K562 (cell line): Measurements from ENCODE around the gene PHF20. TPM values are rescaled to one million over a fixed set of nuclear protein-coding genes. Genes with fewer than 3 reads are reported as not detected.
A peak's percentile ranks its signal among the peaks of the same experiment; 100 is the strongest.

Experiments used
- CEBPG ChIP-seq, 3 experiments: fragments of 200-800 bp in 1 of 3; sonication (Bioruptor generic) in 1 of 3; sonication (generic) in 1 of 3; formaldehyde crosslinking in 1 of 3; IDR thresholded peaks in 2 of 3; conservative IDR thresholded peaks in 1 of 3; 2 replicates each; pipeline versions ENCODE4 v1.6.1 to v1.8.0; 2016 to 2022; ENCODE audit warnings: missing compliant biosample characterization in 2 of 3, missing genetic modification characterization in 2 of 3, mild to moderate bottlenecking in 1 of 3, missing genetic modification reagents in 1 of 3
- GTF2F1 ChIP-seq: IDR thresholded peaks from 2 replicates; pipeline ENCODE4 v1.6.1; 2011; ENCODE audit warnings: low read depth, low read length, improper control_type of control experiment
- IRF9 ChIP-seq: fragments of 450-650 bp; IDR thresholded peaks from 2 replicates; pipeline ENCODE4 v1.6.1; 2016; ENCODE audit warnings: missing biosample characterization, missing genetic modification characterization
- MYBL2 ChIP-seq, 2 experiments: fragments of 450-650 bp in 1 of 2; sonication (generic) in 1 of 2; formaldehyde crosslinking in 1 of 2; IDR thresholded peaks; 2 replicates each; pipeline versions ENCODE4 v1.6.1 to v1.8.1; 2017 to 2022; ENCODE audit warnings: borderline replicate concordance in 1 of 2, inconsistent platforms in 1 of 2, low read depth in 1 of 2, mild to moderate bottlenecking in 1 of 2, missing genetic modification reagents in 1 of 2, moderate library complexity in 1 of 2
- RBM15 ChIP-seq: fragments of 200-400 bp; formaldehyde crosslinking; IDR thresholded peaks from 2 replicates; pipeline ENCODE4 v1.6.1; 2018; ENCODE audit warnings: mild to moderate bottlenecking, low read length, moderate library complexity; ENCODE audit not compliant: insufficient read depth
- TEAD1 ChIP-seq, 2 experiments: fragments of 450-650 bp in 1 of 2; sonication (generic) in 1 of 2; formaldehyde crosslinking; IDR thresholded peaks; 2 replicates each; pipeline versions ENCODE4 v1.4.0 to v1.8.0; 2020 to 2022; ENCODE audit warnings: mild to moderate bottlenecking in 2 of 2, missing genetic modification reagents in 1 of 2
- ZBTB17 ChIP-seq: fragments of 450-650 bp; formaldehyde crosslinking; IDR thresholded peaks from 2 replicates; pipeline ENCODE4 v1.4.0; 2020; ENCODE audit warnings: mild to moderate bottlenecking
- ZBTB33 ChIP-seq: sonication (generic); formaldehyde crosslinking; IDR thresholded peaks from 2 replicates; pipeline ENCODE4 v1.8.1; 2023; ENCODE audit warnings: mild to moderate bottlenecking, missing genetic modification reagents
- polyA plus RNA-seq, 8 experiments: library from polyadenylated mRNA; depleted of rRNA in 4 of 8; stranded (reverse) in 5 of 8; unstranded in 3 of 8; fragments of >200 nt; fragmentation: Nextera tagmentation in 2 of 8; fragmentation: Illumina TruSeq in 1 of 8; extraction: Ambion mirVana in 2 of 8; extraction: Trizol in 1 of 8; gene quantifications; 2 replicates each; pipeline versions ENCODE4 v1.2.1 to v1.2.3, GENCODE V29; 2011 to 2014; ENCODE audit warnings: inconsistent platforms in 1 of 8, missing spikeins in 1 of 8
- total RNA-seq, 7 experiments: library from RNA; depleted of rRNA in 6 of 7; stranded (reverse); fragments of >200 nt in 6 of 7; fragmentation: Illumina TruSeq in 2 of 7; extraction: Trizol in 2 of 7; gene quantifications; 2 replicates each; pipeline versions ENCODE4 v1.2.1 to v1.2.3, GENCODE V29; 2011 to 2021; ENCODE audit warnings: low replicate concordance in 1 of 7
- TF ChIP-seq, protein P1 (sequence below): fragments of 200-600 bp; sonication (generic); IDR thresholded peaks from one replicate; pipeline ENCODE4 v1.6.1; 2012; ENCODE audit warnings: mild to moderate bottlenecking, low read depth, low read length, inconsistent platforms
- TF ChIP-seq, protein P2 (sequence below): fragments of 450-650 bp; formaldehyde crosslinking; IDR thresholded peaks from 2 replicates; pipeline ENCODE4 v1.4.0; 2022; ENCODE audit warnings: missing genetic modification characterization

The PHF20 gene
- total and polyA plus RNA-seq, 9 of the 15 experiments (the other 6 are each of a cell fraction or from before 2014, with no cell fraction given), result 49.9 to 196 (median 70.7) TPM

DNA sequence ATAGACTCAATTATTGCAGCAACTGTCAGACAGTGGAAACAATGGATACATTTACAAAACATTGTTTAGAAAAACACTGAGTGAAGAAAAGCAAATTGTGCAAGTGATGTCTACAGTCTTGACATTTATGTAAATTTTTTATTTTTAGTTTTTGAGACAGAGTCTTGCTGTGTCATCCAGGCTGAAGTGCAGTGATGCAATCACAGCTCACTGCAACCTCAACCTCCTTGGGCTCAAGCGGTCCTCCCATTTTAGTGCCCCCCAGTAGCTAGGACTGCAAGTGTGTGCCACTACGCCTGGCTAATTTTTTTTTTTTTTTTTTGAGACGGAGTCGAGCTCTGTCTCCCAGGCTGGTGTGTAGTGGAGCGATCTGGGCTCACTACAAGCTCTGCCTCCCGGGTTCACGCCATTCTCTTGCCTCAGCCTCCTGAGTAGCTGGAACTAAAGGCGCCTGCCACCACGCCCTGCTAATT, 206.3 kb downstream of the PHF20 start (continued):
- TF ChIP-seq, protein P1, sequence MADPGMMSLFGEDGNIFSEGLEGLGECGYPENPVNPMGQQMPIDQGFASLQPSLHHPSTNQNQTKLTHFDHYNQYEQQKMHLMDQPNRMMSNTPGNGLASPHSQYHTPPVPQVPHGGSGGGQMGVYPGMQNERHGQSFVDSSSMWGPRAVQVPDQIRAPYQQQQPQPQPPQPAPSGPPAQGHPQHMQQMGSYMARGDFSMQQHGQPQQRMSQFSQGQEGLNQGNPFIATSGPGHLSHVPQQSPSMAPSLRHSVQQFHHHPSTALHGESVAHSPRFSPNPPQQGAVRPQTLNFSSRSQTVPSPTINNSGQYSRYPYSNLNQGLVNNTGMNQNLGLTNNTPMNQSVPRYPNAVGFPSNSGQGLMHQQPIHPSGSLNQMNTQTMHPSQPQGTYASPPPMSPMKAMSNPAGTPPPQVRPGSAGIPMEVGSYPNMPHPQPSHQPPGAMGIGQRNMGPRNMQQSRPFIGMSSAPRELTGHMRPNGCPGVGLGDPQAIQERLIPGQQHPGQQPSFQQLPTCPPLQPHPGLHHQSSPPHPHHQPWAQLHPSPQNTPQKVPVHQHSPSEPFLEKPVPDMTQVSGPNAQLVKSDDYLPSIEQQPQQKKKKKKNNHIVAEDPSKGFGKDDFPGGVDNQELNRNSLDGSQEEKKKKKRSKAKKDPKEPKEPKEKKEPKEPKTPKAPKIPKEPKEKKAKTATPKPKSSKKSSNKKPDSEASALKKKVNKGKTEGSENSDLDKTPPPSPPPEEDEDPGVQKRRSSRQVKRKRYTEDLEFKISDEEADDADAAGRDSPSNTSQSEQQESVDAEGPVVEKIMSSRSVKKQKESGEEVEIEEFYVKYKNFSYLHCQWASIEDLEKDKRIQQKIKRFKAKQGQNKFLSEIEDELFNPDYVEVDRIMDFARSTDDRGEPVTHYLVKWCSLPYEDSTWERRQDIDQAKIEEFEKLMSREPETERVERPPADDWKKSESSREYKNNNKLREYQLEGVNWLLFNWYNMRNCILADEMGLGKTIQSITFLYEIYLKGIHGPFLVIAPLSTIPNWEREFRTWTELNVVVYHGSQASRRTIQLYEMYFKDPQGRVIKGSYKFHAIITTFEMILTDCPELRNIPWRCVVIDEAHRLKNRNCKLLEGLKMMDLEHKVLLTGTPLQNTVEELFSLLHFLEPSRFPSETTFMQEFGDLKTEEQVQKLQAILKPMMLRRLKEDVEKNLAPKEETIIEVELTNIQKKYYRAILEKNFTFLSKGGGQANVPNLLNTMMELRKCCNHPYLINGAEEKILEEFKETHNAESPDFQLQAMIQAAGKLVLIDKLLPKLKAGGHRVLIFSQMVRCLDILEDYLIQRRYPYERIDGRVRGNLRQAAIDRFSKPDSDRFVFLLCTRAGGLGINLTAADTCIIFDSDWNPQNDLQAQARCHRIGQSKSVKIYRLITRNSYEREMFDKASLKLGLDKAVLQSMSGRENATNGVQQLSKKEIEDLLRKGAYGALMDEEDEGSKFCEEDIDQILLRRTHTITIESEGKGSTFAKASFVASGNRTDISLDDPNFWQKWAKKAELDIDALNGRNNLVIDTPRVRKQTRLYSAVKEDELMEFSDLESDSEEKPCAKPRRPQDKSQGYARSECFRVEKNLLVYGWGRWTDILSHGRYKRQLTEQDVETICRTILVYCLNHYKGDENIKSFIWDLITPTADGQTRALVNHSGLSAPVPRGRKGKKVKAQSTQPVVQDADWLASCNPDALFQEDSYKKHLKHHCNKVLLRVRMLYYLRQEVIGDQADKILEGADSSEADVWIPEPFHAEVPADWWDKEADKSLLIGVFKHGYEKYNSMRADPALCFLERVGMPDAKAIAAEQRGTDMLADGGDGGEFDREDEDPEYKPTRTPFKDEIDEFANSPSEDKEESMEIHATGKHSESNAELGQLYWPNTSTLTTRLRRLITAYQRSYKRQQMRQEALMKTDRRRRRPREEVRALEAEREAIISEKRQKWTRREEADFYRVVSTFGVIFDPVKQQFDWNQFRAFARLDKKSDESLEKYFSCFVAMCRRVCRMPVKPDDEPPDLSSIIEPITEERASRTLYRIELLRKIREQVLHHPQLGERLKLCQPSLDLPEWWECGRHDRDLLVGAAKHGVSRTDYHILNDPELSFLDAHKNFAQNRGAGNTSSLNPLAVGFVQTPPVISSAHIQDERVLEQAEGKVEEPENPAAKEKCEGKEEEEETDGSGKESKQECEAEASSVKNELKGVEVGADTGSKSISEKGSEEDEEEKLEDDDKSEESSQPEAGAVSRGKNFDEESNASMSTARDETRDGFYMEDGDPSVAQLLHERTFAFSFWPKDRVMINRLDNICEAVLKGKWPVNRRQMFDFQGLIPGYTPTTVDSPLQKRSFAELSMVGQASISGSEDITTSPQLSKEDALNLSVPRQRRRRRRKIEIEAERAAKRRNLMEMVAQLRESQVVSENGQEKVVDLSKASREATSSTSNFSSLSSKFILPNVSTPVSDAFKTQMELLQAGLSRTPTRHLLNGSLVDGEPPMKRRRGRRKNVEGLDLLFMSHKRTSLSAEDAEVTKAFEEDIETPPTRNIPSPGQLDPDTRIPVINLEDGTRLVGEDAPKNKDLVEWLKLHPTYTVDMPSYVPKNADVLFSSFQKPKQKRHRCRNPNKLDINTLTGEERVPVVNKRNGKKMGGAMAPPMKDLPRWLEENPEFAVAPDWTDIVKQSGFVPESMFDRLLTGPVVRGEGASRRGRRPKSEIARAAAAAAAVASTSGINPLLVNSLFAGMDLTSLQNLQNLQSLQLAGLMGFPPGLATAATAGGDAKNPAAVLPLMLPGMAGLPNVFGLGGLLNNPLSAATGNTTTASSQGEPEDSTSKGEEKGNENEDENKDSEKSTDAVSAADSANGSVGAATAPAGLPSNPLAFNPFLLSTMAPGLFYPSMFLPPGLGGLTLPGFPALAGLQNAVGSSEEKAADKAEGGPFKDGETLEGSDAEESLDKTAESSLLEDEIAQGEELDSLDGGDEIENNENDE, result no peak
- TF ChIP-seq TEAD1 (CRISPR knock-in tag; IDR thresholded peaks at IDR 0.05), result no peak
- TF ChIP-seq, protein P2, sequence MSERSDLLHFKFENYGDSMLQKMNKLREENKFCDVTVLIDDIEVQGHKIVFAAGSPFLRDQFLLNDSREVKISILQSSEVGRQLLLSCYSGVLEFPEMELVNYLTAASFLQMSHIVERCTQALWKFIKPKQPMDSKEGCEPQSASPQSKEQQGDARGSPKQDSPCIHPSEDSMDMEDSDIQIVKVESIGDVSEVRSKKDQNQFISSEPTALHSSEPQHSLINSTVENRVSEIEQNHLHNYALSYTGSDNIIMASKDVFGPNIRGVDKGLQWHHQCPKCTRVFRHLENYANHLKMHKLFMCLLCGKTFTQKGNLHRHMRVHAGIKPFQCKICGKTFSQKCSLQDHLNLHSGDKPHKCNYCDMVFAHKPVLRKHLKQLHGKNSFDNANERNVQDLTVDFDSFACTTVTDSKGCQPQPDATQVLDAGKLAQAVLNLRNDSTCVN (CRISPR knock-in tag), result no peak
- TF ChIP-seq GTF2F1, result no peak
- TF ChIP-seq ZBTB17 (CRISPR knock-in tag), result no peak
- no peak for TF ChIP-seq MYBL2 (IDR thresholded peaks at IDR 0.05; ENCODE audit: low read depth)
- TF ChIP-seq MYBL2 (CRISPR knock-in tag; IDR thresholded peaks at IDR 0.05; ENCODE audit: borderline replicate concordance), result no peak
- TF ChIP-seq CEBPG (CRISPR knock-in tag; IDR thresholded peaks at IDR 0.05), result peak; percentile 93
- peak; percentile 95 to 98 for TF ChIP-seq CEBPG (tag; conservative IDR thresholded peaks at IDR 0.05 in 1 of 2, IDR thresholded peaks at IDR 0.05 in 1 of 2)
- TF ChIP-seq RBM15, result no peak
- peak; percentile 13; the same call in 1 of the 2 replicates for TF ChIP-seq ZBTB33 (CRISPR knock-in tag)
- peak; percentile 80 for TF ChIP-seq IRF9
